ENCODE results near the gene PARVB.
"Not testable (repeated sequence)": the region's sequence is repeated elsewhere in the genome, so short reads cannot be mapped to it uniquely, and the experiment has no call there.

PARVB gene

DNA sequence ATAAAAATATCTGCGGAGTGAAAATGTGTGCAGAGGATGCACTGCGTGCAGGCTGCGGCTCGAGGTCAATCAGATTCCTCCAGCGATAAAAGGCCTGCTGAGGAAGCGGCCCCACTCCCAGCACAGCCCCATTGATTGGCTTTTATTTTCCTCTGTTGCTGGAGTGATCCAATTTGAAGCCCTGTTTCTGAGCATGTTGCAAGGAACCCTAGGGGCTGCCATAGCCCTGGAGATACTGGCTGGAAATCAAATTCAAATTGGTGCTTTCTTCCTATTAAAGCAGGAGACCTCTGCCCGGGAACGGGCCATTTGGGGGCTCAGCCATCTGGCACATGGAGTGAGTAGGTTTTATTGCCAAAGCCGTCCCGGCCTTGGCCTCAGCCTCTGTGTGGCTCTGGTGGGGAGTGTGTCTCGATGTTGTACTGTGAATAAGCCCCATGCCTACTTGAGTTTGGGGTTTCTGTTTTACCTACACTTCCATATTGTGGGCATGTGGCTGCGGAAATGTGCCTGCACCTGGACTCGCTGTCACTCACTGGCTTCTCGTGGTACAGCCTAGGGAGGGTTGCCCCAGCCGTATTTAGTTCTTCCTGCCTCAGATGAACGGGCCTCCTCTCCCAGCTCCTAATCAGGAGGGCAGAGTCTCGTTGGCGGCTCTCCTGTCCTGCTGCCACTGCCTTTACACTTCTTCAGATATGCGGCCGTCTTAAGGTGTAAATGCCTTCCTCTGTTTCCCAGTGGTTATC, 25.6 kb downstream of the PARVB start:
- Histone ChIP-seq H3K4me3 (ENCODE audit: low read depth in 1 of 5, low read length in 5 of 5) (no peak overlapping the region), H3K9ac (ENCODE audit: low read length in 5 of 5) (peak overlapping the region in 1 of 5 donors; percentile 35), H3K27me3 (ENCODE audit: control insufficient read depth in 5 of 5, insufficient read depth in 4 of 5, low read length in 5 of 5) (no peaks in the 10 kb centered on the region), H3K9me3 (ENCODE audit: control insufficient read depth in 5 of 5, low read length in 5 of 5) (no peaks in the 10 kb centered on the region), H3K27ac (ENCODE audit: low read depth, low read length) (no peak overlapping the region), H3K4me1 (ENCODE audit: control insufficient read depth in 5 of 5, insufficient read depth in 5 of 5, low read length in 5 of 5) (peaks cover 12 to 47% (median 32%) of the 10 kb centered on the region in 5 donors), H3K36me3 (ENCODE audit: control insufficient read depth in 5 of 5, insufficient read depth in 5 of 5, low read length in 5 of 5) (peaks cover 0 to 7% (median 5%) of the 10 kb centered on the region in 5 donors)

DNA sequence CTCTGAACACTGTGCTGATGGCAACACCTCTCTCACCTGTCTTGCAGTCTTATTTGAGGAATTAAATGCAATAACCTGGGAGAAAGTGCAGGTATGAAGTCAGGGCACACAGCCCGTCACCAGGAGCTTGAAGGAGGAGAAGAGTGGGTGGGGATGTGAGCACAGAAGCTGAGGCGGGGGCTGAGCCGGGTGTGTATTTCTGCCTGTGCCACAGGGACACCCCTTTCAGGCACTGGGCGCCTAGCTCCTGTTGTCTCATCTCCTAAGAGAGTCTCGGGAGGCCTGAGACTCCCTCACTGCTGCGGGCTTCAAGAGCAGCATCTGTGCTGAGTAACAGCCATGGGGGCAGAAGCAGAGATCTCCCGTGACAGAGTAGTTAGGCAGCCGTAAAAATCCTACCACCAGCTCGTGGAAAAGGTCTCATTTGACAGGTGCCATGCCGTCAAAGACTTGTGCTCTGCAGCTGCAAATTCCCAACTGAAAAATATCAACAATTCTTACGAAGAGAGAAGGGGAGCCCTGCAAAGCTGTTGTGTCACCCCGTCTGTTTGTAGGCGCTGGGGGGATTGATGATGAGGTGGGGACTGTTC, 26.8 kb downstream of the PARVB start:
- H3K27ac ChIP-seq (ENCODE audit: low read depth, low read length) = no peak overlapping the region
- no peak overlapping the region for H3K9ac ChIP-seq (ENCODE audit: low read length in 5 of 5)
- peaks cover 12 to 47% (median 32%) of the 10 kb centered on the region in 5 donors for H3K4me1 ChIP-seq (ENCODE audit: control insufficient read depth in 5 of 5, insufficient read depth in 5 of 5, low read length in 5 of 5)
- no peaks in the 10 kb centered on the region for H3K9me3 ChIP-seq (ENCODE audit: control insufficient read depth in 5 of 5, low read length in 5 of 5)
- H3K36me3 ChIP-seq (ENCODE audit: control insufficient read depth in 5 of 5, insufficient read depth in 5 of 5, low read length in 5 of 5) = peaks cover 0 to 7% (median 5%) of the 10 kb centered on the region in 5 donors
- H3K4me3 ChIP-seq (ENCODE audit: low read depth in 1 of 5, low read length in 5 of 5) = no peak overlapping the region
- no peaks in the 10 kb centered on the region for H3K27me3 ChIP-seq (ENCODE audit: control insufficient read depth in 5 of 5, insufficient read depth in 4 of 5, low read length in 5 of 5)

DNA sequence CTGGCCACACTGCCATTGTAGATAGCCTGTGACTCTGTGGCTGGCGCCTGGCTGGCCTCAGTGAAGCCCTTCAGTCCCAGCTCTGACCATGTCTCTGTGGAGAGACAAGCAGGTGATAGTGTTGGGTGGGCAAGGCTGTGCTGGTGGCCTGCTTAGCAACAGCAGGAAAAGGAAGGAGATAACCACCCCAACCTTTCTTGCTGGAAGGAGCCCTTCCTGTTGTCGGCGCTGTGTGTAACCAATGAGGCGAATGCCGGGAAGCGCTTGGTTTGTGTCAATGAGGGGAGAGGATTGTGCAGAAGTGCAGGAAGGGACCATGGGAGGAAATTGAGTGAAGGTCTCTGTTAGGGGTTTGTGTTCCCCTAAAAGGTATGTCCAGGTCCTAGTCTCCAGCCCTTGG, 27.3 kb downstream of the PARVB start:
- H3K4me1 ChIP-seq (ENCODE audit: control insufficient read depth in 5 of 5, insufficient read depth in 5 of 5, low read length in 5 of 5) = peaks cover 12 to 44% (median 31%) of the 10 kb centered on the region in 5 donors

DNA sequence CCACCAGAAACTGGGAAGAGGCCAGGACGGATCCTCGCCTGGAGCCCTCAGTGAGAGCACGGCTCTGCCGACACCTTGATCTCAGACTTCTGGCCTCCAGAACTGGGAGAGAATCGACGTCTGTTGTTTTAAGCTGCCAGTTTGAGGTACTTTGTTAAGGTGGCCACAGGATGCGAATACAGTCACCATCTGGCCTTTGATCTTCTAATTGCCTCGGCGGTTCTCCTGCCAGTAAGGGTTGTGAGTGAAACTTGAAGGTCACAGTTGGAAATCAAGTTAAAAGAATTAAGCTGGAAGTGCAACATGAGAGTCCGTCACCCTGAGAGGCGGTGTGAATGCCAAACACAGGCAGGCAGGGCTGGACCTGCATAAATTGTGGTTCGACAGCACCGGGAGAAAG, 27.9 kb downstream of the PARVB start:
- H3K4me1 ChIP-seq (ENCODE audit: control insufficient read depth in 5 of 5, insufficient read depth in 5 of 5, low read length in 5 of 5) = peaks cover 9 to 38% (median 27%) of the 10 kb centered on the region in 5 donors
- peaks cover 0 to 5% (median 5%) of the 10 kb centered on the region in 5 donors for H3K36me3 ChIP-seq (ENCODE audit: control insufficient read depth in 5 of 5, insufficient read depth in 5 of 5, low read length in 5 of 5)
- no peak overlapping the region for H3K4me3 ChIP-seq (ENCODE audit: low read depth in 1 of 5, low read length in 5 of 5)
- no peak overlapping the region for H3K27ac ChIP-seq (ENCODE audit: low read depth, low read length)
- no peak overlapping the region for H3K9ac ChIP-seq (ENCODE audit: low read length in 5 of 5)
- no peaks in the 10 kb centered on the region for H3K27me3 ChIP-seq (ENCODE audit: control insufficient read depth in 5 of 5, insufficient read depth in 4 of 5, low read length in 5 of 5)
- H3K9me3 ChIP-seq (ENCODE audit: control insufficient read depth in 5 of 5, low read length in 5 of 5) = no peaks in the 10 kb centered on the region

More for the DNA sequence above, 27.3 kb downstream of the PARVB start:
- Histone ChIP-seq H3K9me3 (ENCODE audit: control insufficient read depth in 5 of 5, low read length in 5 of 5) (no peaks in the 10 kb centered on the region), H3K36me3 (ENCODE audit: control insufficient read depth in 5 of 5, insufficient read depth in 5 of 5, low read length in 5 of 5) (peaks cover 0 to 6% (median 5%) of the 10 kb centered on the region in 5 donors), H3K27ac (ENCODE audit: low read depth, low read length) (no peak overlapping the region), H3K4me3 (ENCODE audit: low read depth in 1 of 5, low read length in 5 of 5) (no peak overlapping the region), H3K27me3 (ENCODE audit: control insufficient read depth in 5 of 5, insufficient read depth in 4 of 5, low read length in 5 of 5) (no peaks in the 10 kb centered on the region), H3K9ac (ENCODE audit: low read length in 5 of 5) (no peak overlapping the region)

DNA sequence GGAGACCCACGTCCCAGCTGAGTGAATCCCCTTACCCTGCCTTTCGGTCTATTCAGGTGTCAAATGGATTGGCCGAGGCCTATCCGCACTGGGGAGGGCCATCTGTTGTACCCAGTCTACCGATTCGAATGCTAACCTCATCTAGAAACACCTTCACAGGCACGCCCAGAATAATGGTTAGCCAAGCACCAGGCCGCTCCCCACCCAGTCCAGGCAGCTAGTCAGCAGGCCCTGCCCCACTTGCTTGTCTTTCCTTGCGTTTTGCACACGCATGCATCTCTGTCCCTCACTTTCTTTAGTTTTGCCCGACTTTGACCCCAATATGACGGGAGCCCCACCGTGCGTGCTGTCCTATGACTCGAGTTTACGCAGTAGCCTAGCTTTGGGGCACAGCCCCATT, 31.7 kb downstream of the PARVB start:
- peaks cover 4 to 22% (median 20%) of the 10 kb centered on the region in 5 donors for H3K4me1 ChIP-seq (ENCODE audit: control insufficient read depth in 5 of 5, insufficient read depth in 5 of 5, low read length in 5 of 5)
- peaks cover 0 to 7% (median 6%) of the 10 kb centered on the region in 5 donors for H3K9me3 ChIP-seq (ENCODE audit: control insufficient read depth in 5 of 5, low read length in 5 of 5)
- H3K27ac ChIP-seq (ENCODE audit: low read depth, low read length) = no peak overlapping the region
- no peak overlapping the region for H3K4me3 ChIP-seq (ENCODE audit: low read depth in 1 of 5, low read length in 5 of 5)
- H3K36me3 ChIP-seq (ENCODE audit: control insufficient read depth in 5 of 5, insufficient read depth in 5 of 5, low read length in 5 of 5) = peaks cover 0 to 12% (median 5%) of the 10 kb centered on the region in 5 donors
- H3K27me3 ChIP-seq (ENCODE audit: control insufficient read depth in 5 of 5, insufficient read depth in 4 of 5, low read length in 5 of 5) = no peaks in the 10 kb centered on the region
- H3K9ac ChIP-seq (ENCODE audit: low read length in 5 of 5) = no peak overlapping the region

DNA sequence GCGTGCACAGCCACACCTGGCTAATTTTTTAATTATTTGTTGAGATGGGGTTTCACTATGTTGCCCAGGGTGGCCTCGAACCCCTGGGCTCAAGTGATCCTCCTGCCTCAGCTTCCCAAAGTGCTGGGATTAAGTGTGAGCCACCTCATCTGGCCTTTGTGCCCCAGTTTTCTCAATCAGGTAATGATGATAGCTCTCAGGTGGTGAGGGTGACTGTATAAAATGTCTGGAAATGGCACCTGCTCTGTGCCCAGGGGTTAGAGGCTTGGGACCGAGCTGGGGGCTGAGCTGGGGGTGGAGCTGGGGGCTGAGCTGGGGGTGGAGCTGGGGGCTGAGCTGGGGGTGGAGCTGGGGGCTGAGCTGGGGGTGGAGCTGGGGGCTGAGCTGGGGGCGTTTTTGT, 32.5 kb downstream of the PARVB start:
- H3K27me3 ChIP-seq (ENCODE audit: control insufficient read depth in 5 of 5, insufficient read depth in 4 of 5, low read length in 5 of 5); H3K4me3 ChIP-seq (ENCODE audit: low read depth in 1 of 5, low read length in 5 of 5); H3K9ac ChIP-seq (ENCODE audit: low read length in 5 of 5); H3K9me3 ChIP-seq (ENCODE audit: control insufficient read depth in 5 of 5, low read length in 5 of 5); H3K27ac ChIP-seq (ENCODE audit: low read depth, low read length): not testable (repeated sequence)
- Histone ChIP-seq H3K4me1 (ENCODE audit: control insufficient read depth in 5 of 5, insufficient read depth in 5 of 5, low read length in 5 of 5) (peaks cover 4 to 20% (median 15%) of the 10 kb centered on the region in 5 donors), H3K36me3 (ENCODE audit: control insufficient read depth in 5 of 5, insufficient read depth in 5 of 5, low read length in 5 of 5) (peaks cover 0 to 12% (median 5%) of the 10 kb centered on the region in 5 donors)

DNA sequence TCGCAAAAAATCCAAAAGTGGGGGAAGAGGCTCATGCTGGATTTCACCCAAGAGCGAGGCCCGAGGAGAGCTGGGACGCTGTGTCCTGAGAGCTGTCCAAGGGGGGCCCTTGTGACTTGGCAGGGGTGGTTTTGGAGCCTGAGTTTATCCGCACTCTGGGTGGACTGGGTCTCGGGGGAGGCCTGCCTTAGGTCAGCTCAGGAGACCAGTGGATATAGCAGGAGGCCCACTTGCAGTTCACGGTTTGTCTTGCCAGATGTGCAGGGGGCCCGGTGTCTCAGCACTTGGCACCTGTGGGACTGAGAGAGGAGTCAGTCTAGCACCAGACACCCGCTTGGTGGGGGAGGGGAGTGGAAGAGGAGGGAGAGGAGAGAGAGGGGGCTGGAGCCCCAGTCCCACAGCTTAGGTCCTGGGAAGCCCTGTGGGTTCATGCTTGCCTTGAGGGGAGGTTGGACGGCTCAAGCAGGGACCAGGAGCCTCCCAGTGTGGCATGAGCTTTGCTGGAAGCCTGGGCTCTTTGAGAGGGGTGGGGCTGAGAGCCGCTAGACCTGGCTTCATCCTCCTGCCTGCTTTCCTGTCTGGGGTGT, 33.4 kb downstream of the PARVB start:
- Histone ChIP-seq H3K9me3 (ENCODE audit: control insufficient read depth in 5 of 5, low read length in 5 of 5) (peaks cover 0 to 9% (median 7%) of the 10 kb centered on the region in 5 donors), H3K4me1 (ENCODE audit: control insufficient read depth in 5 of 5, insufficient read depth in 5 of 5, low read length in 5 of 5) (peaks cover 4 to 20% (median 14%) of the 10 kb centered on the region in 5 donors), H3K9ac (ENCODE audit: low read length in 5 of 5) (peak overlapping the region in 1 of 5 donors; percentile 47), H3K36me3 (ENCODE audit: control insufficient read depth in 5 of 5, insufficient read depth in 5 of 5, low read length in 5 of 5) (peaks cover 0 to 7% (median 0%) of the 10 kb centered on the region in 5 donors), H3K27me3 (ENCODE audit: control insufficient read depth in 5 of 5, insufficient read depth in 4 of 5, low read length in 5 of 5) (no peaks in the 10 kb centered on the region), H3K27ac (ENCODE audit: low read depth, low read length) (no peak overlapping the region), H3K4me3 (ENCODE audit: low read depth in 1 of 5, low read length in 5 of 5) (peak overlapping the region in 1 of 5 donors; percentile 8)

DNA sequence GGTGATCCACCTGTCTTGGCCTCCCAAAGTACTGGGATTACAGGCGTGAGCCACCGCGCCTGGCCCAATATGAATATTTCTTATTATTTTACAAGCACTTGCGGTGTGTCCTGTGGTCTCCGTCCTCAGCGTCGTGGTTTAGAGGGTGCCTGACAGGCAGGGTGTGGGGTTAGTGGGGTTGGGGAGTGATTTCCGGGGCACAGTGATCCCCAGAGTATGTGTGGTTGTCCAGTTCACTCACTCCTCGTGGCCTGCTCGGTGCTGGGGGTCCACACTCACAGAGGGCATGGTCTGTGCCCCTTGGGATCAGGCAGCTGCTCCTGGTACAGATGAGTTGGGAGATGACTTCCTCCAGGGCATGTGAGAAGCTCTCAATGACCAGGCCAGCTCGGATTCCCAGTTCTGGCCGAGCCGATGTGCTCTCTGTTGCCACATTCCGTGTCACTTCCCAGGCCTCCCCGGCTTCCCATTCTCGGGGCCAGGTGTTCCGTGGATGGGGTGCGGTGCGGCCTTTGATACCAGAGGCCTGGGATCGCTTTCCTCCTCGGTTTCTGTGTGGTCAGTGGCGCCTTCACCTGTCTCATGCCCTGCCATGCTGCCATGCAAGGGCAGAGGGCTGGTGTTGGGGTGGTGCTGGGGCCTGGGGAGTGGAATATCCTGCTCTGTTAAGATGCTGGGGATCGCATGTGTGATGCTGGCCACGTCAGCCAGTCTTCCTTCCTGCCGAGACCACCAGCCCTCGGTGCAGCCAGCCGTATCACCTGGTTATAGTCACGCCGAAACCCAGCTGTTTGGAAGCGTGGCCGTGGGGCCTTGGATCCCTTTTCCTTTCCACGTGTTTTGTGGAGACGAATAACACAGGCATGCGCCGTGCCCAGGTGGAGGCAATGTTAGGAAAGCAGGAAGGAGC, 39.6 kb downstream of the PARVB start:
- H3K36me3 ChIP-seq (ENCODE audit: control insufficient read depth in 5 of 5, insufficient read depth in 5 of 5, low read length in 5 of 5) = peaks cover 0 to 7% (median 0%) of the 10 kb centered on the region in 5 donors
- no peak overlapping the region for H3K4me3 ChIP-seq (ENCODE audit: low read depth in 1 of 5, low read length in 5 of 5)
- H3K27ac ChIP-seq (ENCODE audit: low read depth, low read length) = no peak overlapping the region
- H3K9me3 ChIP-seq (ENCODE audit: control insufficient read depth in 5 of 5, low read length in 5 of 5) = peaks cover 0 to 9% (median 7%) of the 10 kb centered on the region in 5 donors
- peaks cover 3 to 22% (median 15%) of the 10 kb centered on the region in 5 donors for H3K4me1 ChIP-seq (ENCODE audit: control insufficient read depth in 5 of 5, insufficient read depth in 5 of 5, low read length in 5 of 5)
- H3K27me3 ChIP-seq (ENCODE audit: control insufficient read depth in 5 of 5, insufficient read depth in 4 of 5, low read length in 5 of 5) = no peaks in the 10 kb centered on the region
- no peak overlapping the region for H3K9ac ChIP-seq (ENCODE audit: low read length in 5 of 5)

DNA sequence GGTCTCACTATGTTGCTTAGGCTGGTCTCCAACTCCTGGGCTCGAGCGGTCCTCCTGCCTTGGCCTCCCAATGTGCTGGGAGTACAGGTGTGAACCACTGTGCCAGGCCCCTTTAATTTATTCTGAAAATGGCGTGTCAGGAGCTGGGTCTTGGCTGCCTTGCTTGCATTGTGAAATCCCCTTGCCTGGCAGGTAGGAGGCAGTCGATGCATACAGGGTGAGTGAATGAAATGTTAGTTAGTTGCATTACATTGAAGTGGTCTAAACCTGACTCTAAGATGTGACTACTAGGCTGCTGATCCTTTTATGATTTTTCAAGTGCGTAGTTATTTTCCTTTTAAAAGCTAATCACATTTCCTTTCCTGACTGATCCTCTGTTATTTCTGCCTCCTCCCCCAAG, 42.9 kb downstream of the PARVB start:
- peaks cover 4 to 33% (median 18%) of the 10 kb centered on the region in 5 donors for H3K4me1 ChIP-seq (ENCODE audit: control insufficient read depth in 5 of 5, insufficient read depth in 5 of 5, low read length in 5 of 5)
- no peaks in the 10 kb centered on the region for H3K9me3 ChIP-seq (ENCODE audit: control insufficient read depth in 5 of 5, low read length in 5 of 5)
- H3K27ac ChIP-seq (ENCODE audit: low read depth, low read length) = no peak overlapping the region
- H3K36me3 ChIP-seq (ENCODE audit: control insufficient read depth in 5 of 5, insufficient read depth in 5 of 5, low read length in 5 of 5) = no peaks in the 10 kb centered on the region
- H3K4me3 ChIP-seq (ENCODE audit: low read depth in 1 of 5, low read length in 5 of 5) = no peak overlapping the region
- H3K27me3 ChIP-seq (ENCODE audit: control insufficient read depth in 5 of 5, insufficient read depth in 4 of 5, low read length in 5 of 5) = no peaks in the 10 kb centered on the region
- H3K9ac ChIP-seq (ENCODE audit: low read length in 5 of 5) = no peak overlapping the region
